Muscle layer of duodenum (tissue), 2 donors: ENCODE results near the gene SLC25A40.
"Not testable (repeated sequence)": the region's sequence is repeated elsewhere in the genome, so short reads cannot be mapped to it uniquely, and the experiment has no call there.

Experiments
- H3K27ac ChIP-seq: one replicate; pipeline ENCODE4 v1.7.0; 2013; ENCODE audit warnings: mild to moderate bottlenecking, low read length
- H3K27me3 ChIP-seq: one replicate; pipeline ENCODE4 v1.7.0; 2013; ENCODE audit warnings: low read depth, mild to moderate bottlenecking, control low read depth, low read length
- H3K36me3 ChIP-seq, 2 donors: one replicate each; pipeline ENCODE4 v1.7.0; 2013; ENCODE audit warnings: low read length in 2 of 2, control low read depth in 1 of 2, mild to moderate bottlenecking in 1 of 2; ENCODE audit not compliant: insufficient read depth in 2 of 2, control insufficient read depth in 1 of 2
- H3K4me1 ChIP-seq, 2 donors: one replicate each; pipeline ENCODE4 v1.7.0; 2013; ENCODE audit warnings: low read length in 2 of 2, mild to moderate bottlenecking in 2 of 2, control low read depth in 1 of 2, moderate library complexity in 1 of 2; ENCODE audit not compliant: insufficient read depth in 2 of 2, control insufficient read depth in 1 of 2
- H3K4me3 ChIP-seq, 2 donors: one replicate each; pipeline ENCODE4 v1.7.0; 2013; ENCODE audit warnings: low read length in 2 of 2, low read depth in 1 of 2, mild to moderate bottlenecking in 1 of 2
- H3K9me3 ChIP-seq, 2 donors: one replicate each; pipeline ENCODE4 v1.7.0; 2013; ENCODE audit warnings: low read length in 2 of 2, control low read depth in 1 of 2, mild to moderate bottlenecking in 1 of 2; ENCODE audit not compliant: control insufficient read depth in 1 of 2
- donor health status: healthy.

SLC25A40 gene

DNA sequence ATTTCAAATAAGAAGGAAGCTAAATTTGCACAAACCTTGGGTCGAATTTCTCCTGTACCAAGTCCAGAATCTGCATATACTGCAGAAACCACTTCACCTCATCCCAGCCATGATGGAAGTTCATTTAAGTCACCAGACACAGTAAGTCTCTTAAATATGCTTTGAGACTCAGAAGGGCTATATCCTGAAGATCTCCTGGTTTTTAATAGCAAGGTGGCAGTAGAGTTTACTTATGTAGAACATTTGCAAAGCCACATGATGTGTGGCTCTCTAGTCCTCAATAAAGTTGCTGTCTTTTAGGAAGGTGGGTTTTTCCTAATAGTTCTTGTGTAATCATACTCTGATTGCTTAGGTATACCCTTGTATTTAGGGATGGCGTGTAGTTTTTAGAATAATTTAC, 8.9 kb upstream of the SLC25A40 start:
- no peaks in the 10 kb centered on the region for H3K4me1 ChIP-seq
- no peak overlapping the region for H3K27ac ChIP-seq
- H3K36me3 ChIP-seq: no peaks in the 10 kb centered on the region
- H3K27me3 ChIP-seq: no peaks in the 10 kb centered on the region
- no peaks in the 10 kb centered on the region for H3K9me3 ChIP-seq
- H3K4me3 ChIP-seq: no peak overlapping the region

DNA sequence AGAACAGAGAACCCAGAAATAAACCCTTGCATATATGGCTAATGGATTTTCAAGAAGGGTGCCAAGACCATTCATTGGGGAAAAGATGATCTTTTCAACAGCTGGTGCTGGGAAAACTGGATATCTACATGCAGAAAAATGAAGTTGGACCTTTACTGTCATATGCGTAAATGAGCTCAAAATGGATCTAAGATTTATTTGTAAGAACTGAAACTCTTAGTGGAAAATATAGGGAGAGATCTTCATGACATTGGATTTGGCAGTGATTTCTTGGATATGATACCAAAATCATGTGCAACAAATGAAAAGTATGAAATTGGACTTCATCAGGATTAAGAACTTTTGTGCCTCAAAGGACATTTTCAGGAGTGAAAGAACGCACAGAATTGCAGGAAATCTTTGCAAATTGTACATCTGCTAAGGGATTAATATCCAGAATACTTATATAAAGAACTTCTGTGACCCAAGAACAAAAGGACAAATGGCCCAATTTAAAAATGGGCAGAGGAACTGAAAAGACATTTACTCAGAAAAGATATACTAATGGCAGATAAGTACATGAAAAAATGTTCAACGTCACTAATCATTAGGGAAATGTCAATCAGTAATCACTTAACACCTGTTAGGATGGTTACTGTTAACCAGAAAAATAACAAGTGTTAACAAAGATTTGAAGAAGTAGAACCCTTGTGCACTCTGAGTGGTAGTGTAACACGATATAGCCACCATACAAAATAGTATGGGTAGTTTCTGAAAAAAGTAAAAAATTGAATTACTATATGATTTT, 6.2 kb upstream of the SLC25A40 start:
- no peak overlapping the region for H3K4me3 ChIP-seq
- H3K4me1 ChIP-seq: peaks cover 0 to 9% of the 10 kb centered on the region in 2 donors
- H3K27ac ChIP-seq: no peak overlapping the region
- H3K36me3 ChIP-seq: no peaks in the 10 kb centered on the region
- no peaks in the 10 kb centered on the region for H3K9me3 ChIP-seq
- no peaks in the 10 kb centered on the region for H3K27me3 ChIP-seq

DNA sequence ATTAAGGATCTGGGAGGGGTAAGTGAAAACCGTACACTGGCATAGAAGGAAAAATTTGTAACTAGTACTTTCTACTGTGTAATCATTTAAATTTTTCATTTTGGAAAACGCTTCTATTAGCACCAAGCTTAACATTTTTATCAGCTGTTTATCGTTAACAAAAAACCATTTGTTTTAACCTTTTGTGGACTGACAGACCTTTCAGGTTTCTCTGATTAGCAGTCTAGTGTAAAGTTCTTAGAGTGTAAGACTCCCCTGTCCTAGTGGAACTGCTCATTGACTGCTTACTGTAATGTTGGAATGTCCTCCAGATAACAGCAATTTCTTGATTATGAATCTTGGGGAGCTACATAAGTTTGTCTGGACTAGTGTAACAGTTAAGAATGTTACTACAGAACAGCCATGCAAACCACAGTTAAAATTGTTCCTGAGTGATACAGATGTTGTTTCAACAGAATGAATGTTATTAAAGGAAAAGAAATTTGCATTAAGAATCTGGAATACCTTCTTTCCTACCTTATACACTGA, 2.1 kb upstream of the SLC25A40 start:
- Histone ChIP-seq H3K27ac (no peak overlapping the region), H3K9me3 (no peaks in the 10 kb centered on the region), H3K36me3 (peaks cover 0 to 3% of the 10 kb centered on the region in 2 donors), H3K4me1 (peaks cover 0 to 20% of the 10 kb centered on the region in 2 donors), H3K4me3 (no peak overlapping the region), H3K27me3 (no peaks in the 10 kb centered on the region)

DNA sequence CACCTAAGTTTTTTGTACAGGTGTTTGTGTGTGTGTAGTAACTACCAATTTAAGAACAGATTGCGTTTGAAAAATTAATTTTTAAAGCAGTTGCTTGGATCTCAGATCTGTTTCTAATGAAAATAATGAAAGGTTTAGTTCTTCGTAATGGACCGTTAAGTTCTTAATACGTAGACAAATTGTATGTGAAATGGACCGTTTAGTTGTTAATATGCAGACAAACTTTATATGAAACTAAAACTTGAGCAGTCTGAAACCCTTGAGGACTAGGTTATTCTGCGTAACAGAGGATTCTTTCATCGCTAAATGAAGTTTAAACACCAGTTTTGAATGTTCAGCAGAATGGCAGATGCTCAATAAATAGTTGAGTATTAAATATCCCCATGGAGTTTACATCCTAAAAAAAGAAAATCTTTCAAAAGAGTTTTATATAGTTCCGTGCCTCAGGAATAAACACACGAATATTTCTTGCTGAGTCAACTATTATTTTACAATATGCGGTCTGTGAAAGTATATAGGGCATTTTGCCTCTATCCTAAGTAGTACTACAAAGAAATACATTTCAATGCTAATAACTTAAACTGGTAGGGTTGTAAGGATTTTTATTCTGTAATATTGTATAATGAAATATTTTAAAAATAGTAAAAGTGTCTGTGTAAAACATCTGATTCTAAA, 1.3 kb upstream of the SLC25A40 start:
- Histone ChIP-seq H3K9me3 (no peaks in the 10 kb centered on the region), H3K27ac (peak overlapping the region; percentile 94), H3K4me3 (peak overlapping the region; percentile 83 to 87), H3K4me1 (peaks cover 0 to 20% of the 10 kb centered on the region in 2 donors), H3K27me3 (no peaks in the 10 kb centered on the region), H3K36me3 (peaks cover 0 to 3% of the 10 kb centered on the region in 2 donors)

DNA sequence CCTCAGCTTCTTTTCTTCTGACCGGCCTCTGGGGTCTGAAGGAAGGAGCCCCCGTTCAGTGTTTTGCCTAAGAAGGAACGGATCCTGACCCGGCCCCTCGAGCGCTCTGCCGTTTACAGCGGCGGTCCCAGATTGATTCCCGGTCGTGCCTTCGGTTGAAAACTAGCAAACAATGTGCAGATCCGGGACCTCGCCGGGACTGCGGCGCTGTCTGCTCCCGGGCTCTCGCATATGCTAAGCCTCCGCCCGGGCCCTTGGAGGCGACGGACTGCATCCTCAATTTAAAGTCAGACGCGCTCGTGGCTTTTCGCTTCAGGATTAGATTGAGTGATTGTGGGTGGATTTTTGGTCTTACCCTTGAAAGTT, 692 bp upstream of the SLC25A40 start:
- H3K4me1 ChIP-seq: peaks cover 0 to 20% of the 10 kb centered on the region in 2 donors
- H3K27ac ChIP-seq: peak overlapping the region; percentile 94
- H3K27me3 ChIP-seq: no peaks in the 10 kb centered on the region
- no peaks in the 10 kb centered on the region for H3K9me3 ChIP-seq
- H3K36me3 ChIP-seq: peaks cover 0 to 3% of the 10 kb centered on the region in 2 donors
- H3K4me3 ChIP-seq: peak overlapping the region; percentile 83 to 87

DNA sequence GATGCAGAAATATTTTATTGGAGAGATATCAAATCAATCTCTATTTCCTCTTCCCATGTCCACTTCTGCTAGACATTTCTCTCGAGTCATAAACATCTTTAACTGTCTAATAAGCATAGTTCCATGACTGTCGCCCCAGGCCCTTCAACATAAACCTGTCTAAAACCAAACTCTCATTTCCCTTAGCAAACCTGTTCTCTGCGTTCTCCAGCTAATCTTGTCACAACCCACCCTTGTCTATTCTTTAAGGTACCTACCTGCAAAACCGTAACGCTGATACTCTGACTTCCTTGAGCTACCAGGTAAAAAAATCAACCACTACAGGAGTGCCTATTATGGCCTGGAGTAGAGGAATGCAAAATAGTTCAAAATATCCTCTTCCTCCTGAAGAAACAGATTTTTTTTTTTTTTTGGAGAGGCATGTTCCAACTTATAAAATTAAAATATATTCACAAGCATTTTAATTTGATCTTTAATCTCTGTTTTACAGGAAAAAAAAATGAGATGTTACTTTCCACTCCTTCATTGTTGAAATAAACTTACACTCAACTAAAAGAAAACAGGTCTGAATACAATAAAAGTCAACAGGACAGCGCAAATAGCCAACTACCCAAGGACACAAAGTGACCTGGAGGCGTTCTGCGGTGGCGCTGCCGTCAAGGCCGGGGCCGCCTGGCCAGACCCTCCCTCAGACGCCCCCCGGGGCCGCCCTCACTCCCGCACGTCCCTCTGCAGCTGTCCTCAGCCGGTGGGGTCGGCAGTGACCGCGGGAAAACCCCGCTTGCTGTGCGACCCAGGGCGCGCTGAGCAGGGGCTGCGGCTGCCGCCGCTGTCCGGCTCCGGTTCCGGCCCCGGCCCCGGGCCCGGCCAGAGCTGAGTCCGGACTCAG, 765 bp downstream of the SLC25A40 start:
- H3K4me3 ChIP-seq: peak overlapping the region; percentile 83 to 87
- no peaks in the 10 kb centered on the region for H3K27me3 ChIP-seq
- peak overlapping the region; percentile 53 for H3K27ac ChIP-seq
- H3K4me1 ChIP-seq: peaks cover 0 to 20% of the 10 kb centered on the region in 2 donors
- peaks cover 0 to 8% of the 10 kb centered on the region in 2 donors for H3K9me3 ChIP-seq
- H3K36me3 ChIP-seq: peaks cover 0 to 15% of the 10 kb centered on the region in 2 donors

DNA sequence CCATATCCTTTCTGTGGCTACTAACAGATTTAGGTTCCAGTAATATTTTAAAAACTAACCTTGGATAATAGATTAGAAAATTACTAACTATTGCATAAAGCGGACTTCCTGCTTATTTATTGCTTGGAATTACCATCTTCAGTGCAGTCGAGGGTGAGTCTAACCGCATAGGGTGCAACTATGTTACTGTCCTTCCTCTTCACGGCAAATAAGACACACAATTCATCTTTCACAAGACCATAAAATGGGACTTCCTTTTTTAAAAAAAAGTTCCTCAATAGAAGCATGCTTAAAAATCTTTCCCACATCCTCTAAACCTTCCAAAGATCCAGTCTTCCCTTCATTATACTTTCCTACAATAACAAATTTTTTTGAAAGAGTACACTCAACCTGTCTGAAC, 2.1 kb downstream of the SLC25A40 start:
- Histone ChIP-seq H3K9me3 (peaks cover 0 to 10% of the 10 kb centered on the region in 2 donors), H3K27ac (no peak overlapping the region), H3K4me1 (peaks cover 0 to 20% of the 10 kb centered on the region in 2 donors), H3K27me3 (no peaks in the 10 kb centered on the region), H3K36me3 (peaks cover 0 to 16% of the 10 kb centered on the region in 2 donors), H3K4me3 (no peak overlapping the region)

DNA sequence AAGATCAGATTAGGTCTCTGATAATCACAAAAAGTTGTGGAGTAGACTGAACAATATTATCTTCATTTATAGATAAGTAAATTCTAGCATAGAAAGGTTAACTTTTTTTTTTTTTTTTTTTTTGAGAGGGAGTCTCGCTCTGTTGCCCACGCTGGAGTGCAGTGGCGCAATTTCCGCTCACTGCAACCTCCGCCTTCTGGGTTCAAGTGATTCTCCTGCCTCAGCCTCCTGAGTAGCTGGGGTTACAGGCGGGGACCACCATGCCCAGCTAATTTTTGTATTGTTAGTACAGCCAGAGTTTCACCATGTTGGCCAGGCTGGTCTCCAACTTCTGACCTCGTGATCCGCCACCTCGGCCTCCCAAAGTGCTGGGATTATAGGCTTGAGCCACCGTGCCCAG, 2.8 kb downstream of the SLC25A40 start:
- not testable (repeated sequence) for H3K4me3 ChIP-seq, H3K27me3 ChIP-seq, H3K27ac ChIP-seq
- peaks cover 0 to 16% of the 10 kb centered on the region in 2 donors for H3K36me3 ChIP-seq
- peaks cover 0 to 19% of the 10 kb centered on the region in 2 donors for H3K4me1 ChIP-seq
- peaks cover 0 to 10% of the 10 kb centered on the region in 2 donors for H3K9me3 ChIP-seq

DNA sequence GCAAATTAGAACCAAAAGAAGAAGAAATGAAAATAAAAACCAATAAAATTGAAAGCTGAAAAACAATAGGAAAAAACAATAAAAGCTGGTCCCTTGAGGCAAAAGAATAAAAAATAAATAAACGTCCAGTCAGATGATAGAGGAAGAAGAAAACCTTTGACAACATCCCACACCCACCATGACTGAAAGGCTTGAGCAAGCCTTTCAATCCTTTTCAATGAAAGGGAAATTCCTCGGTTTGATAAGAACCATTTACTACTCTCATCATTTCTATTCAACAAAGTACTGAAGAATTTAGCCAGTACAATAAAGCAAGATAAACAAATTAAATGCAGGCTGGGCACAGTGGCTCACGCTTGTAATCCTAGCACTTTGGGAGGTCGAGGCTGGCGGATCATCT, 3.8 kb downstream of the SLC25A40 start:
- Histone ChIP-seq H3K27ac (no peak overlapping the region), H3K36me3 (peaks cover 0 to 16% of the 10 kb centered on the region in 2 donors), H3K27me3 (no peaks in the 10 kb centered on the region), H3K4me3 (no peak overlapping the region), H3K9me3 (peaks cover 0 to 15% of the 10 kb centered on the region in 2 donors), H3K4me1 (peaks cover 0 to 12% of the 10 kb centered on the region in 2 donors)

DNA sequence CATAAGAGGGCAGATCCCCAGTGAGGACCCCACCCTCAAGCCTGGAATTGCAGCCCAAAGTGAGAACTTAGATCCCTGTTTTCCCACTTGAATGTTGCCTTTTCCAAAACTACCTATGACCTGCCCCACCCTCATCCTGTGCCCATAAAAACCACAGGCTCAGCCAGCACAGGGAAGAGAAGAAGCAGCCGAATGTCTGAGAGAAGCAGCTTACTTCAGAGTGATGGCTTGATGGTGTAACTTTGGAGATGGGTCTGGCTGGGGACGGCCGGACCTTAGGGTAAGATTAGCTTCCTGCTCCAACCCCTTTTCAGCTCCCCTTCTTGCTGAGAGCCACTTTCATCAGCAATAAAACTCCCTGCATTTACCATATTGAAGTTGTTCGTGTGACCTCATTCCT, 5.7 kb downstream of the SLC25A40 start:
- H3K4me3 ChIP-seq: no peak overlapping the region
- H3K36me3 ChIP-seq: peaks cover 0 to 23% of the 10 kb centered on the region in 2 donors
- H3K27ac ChIP-seq: no peak overlapping the region
- H3K4me1 ChIP-seq: peaks cover 0 to 8% of the 10 kb centered on the region in 2 donors
- H3K9me3 ChIP-seq: peaks cover 5 to 31% of the 10 kb centered on the region in 2 donors
- H3K27me3 ChIP-seq: no peaks in the 10 kb centered on the region

DNA sequence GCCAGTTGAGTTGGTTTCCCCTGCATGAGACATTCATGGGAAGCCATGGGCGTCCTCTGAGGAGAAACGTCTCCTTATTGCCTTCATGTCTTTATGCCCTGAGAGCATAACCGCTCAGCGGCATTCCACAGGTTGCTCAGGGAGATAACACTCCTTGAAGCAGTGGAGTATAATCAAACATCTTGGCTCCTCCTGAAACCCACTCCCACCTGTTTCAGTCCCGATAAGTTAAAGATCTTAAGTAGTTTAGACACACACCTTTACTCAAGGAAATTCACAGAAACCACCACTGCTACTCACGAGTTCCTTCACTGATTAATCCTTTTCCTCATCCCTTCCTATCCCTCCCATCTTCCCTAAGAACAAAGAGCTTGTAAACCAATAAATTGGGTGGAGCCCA, 9.6 kb downstream of the SLC25A40 start:
- not testable (repeated sequence) for H3K27me3 ChIP-seq, H3K27ac ChIP-seq, H3K4me1 ChIP-seq
- Histone ChIP-seq H3K4me3 (peak overlapping the region in 1 of 2 donors; percentile 32), H3K36me3 (peaks cover 0 to 22% of the 10 kb centered on the region in 2 donors), H3K9me3 (peaks cover 5 to 31% of the 10 kb centered on the region in 2 donors)
